Right lobe of liver (tissue), 4 donors: ENCODE results near the gene ARL1.

Source experiments
- CTCF ChIP-seq, 4 donors: fragments of 200-600 bp in 3 of 4; fragments of 450-650 bp in 1 of 4; IDR thresholded peaks; one replicate each; pipeline versions ENCODE4 v1.5.1 to v1.8.0; 2016 to 2022; ENCODE audit warnings: antibody characterized with exemption in 4 of 4, mild to moderate bottlenecking in 2 of 4
- POLR2A ChIP-seq: fragments of 450-650 bp; IDR thresholded peaks from one replicate; pipeline ENCODE4 v1.6.1; 2017; ENCODE audit warnings: antibody characterized with exemption, mild to moderate bottlenecking
- donor health status: DM: no; HTN: no; CAD: no.
- donor health status: DM: no; HTN: no; CAD: no.
- donor health status: DM: no; HTN: yes; CAD: no.

- TF ChIP-seq CTCF (IDR thresholded peaks at IDR 0.05) (no peak), POLR2A (no peak)
Measured at GRCh38 chr12:101379149-101379548, 28.4 kb downstream of the ARL1 start.
